ENCODE data around the gene CAPZA1.

DNA sequence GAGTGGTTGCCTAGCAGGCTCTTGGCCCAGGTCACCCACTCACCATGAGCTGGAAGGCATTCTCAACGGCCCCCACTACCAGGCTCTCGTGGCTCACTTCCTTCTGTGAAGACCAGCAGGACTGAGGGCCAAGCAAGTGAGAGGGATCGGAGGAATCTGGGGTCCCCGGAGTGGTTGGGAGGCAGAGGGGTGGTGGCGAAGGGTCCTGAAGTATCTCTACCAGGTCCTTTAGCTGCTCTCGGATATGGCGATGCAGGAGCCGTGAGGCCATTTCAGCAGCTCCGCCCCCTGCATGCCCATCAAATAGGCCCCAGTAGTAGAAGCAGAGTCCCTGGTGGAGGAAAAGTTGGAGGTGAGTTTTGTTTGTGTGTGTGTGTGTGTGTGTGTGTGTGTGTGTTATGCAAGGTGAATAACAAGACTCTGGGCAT is 93.1 kb downstream of the CAPZA1 start:
- TF ChIP-seq, protein P1, sequence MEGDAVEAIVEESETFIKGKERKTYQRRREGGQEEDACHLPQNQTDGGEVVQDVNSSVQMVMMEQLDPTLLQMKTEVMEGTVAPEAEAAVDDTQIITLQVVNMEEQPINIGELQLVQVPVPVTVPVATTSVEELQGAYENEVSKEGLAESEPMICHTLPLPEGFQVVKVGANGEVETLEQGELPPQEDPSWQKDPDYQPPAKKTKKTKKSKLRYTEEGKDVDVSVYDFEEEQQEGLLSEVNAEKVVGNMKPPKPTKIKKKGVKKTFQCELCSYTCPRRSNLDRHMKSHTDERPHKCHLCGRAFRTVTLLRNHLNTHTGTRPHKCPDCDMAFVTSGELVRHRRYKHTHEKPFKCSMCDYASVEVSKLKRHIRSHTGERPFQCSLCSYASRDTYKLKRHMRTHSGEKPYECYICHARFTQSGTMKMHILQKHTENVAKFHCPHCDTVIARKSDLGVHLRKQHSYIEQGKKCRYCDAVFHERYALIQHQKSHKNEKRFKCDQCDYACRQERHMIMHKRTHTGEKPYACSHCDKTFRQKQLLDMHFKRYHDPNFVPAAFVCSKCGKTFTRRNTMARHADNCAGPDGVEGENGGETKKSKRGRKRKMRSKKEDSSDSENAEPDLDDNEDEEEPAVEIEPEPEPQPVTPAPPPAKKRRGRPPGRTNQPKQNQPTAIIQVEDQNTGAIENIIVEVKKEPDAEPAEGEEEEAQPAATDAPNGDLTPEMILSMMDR (conservative IDR thresholded peaks at IDR 0.05): no peak
- TF ChIP-seq ZFX (IDR thresholded peaks at IDR 0.05): no peak
